ENCODE measurements around the gene RAB39B.
A peak's percentile ranks its signal among the peaks of the same experiment; 100 is the strongest.
"Not testable (repeated sequence)": the region's sequence is repeated elsewhere in the genome, so short reads cannot be mapped to it uniquely, and the experiment has no call there.

Gene RAB39B, protein sequence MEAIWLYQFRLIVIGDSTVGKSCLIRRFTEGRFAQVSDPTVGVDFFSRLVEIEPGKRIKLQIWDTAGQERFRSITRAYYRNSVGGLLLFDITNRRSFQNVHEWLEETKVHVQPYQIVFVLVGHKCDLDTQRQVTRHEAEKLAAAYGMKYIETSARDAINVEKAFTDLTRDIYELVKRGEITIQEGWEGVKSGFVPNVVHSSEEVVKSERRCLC

DNA sequence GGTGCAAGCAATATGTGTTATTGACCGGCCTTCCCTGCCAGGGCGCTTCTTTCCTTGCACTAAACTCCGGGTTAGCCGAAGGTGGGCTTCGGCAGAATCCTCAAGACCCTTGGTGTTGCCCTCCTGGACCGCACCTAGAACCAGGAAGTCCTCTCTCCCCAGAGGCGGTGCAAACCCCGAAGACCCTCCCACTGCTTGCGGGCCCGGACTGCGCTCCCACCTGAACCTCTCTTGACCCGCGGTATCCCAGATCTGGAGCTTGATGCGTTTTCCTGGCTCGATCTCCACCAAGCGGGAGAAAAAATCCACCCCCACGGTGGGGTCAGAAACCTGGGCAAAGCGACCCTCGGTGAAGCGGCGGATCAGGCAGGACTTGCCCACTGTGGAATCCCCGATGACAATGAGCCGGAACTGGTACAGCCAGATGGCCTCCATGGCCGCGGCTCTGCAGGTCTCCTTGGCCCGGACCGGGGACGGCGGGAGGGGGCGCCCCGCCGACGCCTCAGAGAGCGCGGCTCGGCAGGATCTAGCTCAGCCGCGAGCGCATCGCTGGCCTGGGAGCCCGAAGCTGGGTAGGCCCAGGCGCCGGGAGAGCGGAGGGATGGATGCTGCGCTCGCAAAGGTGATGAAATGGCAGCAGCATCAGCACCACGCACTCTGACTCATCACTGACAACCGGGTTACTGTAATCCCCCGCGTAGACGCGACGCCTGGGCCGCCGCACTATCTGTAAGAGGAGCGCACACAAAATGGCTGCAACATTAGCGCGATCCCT lies at the start of gene RAB39B:
Gene RAB39B (minus strand): TSS at position 638 of the 775 bp plus-strand sequence. CDS start 203 bp downstream, at position 435.
- DNase-seq, result peak; percentile 75

DNA sequence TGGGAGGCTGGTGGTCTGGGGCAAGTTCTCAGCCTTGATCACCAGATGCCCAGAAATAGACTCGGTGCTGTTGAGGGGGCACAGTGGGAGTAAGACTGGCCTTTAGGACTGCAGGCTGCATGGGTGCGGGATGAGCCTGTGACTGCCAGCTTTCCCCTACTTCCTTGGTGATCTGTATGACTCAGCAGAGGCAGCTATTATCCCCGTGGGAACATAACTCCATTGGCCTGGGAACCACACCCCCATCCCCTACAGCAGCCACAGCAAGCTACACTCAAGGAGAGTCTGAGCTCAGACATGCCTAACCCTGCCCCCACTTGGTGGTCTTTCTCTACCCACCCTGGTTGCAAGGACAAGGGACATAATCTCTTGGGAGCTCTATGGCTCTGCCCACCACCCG lies 49.5 kb upstream of the RAB39B start:
- no peak for DNase-seq

DNA sequence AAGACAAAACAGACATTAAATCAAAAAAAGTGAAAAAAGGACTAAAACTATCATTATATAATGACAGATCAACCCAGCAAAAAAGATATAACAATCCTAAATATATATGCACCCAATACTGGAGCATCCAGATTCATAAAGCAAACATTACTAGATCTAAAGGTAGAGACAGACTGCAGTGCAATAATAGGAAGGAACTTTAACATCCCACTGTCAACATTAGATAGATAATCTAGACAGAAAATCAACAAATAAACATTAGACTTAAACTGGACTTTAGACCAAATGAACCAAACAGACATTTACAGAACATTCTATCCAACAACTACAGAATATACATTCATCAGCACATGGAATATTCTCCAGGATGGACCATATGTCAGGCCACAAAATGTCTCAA lies 29.5 kb upstream of the RAB39B start:
- no peak for DNase-seq

DNA sequence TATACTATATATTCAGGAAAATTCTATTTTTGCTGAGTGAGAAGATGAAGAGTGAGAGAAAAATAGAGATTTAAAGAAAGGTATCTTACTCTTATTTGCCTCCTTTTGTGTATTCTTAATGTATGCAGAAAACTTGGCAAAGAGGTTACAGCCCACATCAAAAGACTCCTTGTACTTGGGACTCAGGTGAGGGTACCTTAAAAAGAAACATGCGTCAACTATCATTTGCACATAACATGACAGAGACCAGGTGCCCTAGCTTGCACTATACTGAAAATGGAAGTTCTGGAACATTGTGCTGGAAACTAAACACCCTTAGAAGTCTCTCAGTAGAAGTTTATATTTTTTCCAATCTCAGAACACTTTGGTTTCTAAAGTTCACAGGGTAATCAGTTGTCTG lies 15.6 kb upstream of the RAB39B start:
- DNase-seq, result no peak

DNA sequence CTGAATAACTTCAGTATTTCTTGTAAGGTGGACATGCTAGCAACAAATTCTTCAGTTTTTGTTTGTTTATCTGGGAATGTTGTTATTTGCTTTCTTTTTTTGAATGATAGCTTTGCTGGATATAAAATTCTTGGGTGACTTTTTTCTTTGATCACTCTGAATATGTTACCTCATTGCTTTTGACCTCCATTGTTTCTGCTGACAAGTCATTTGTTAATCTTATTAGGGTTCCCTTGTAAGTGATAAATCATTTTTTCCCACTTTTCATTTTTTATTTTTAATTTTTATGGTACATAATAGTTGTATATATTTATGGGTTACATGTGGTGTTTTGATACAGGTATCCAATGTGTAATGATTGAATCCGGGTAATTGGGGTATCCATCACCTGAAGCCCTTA lies 6.7 kb upstream of the RAB39B start:
- no peak for DNase-seq

DNA sequence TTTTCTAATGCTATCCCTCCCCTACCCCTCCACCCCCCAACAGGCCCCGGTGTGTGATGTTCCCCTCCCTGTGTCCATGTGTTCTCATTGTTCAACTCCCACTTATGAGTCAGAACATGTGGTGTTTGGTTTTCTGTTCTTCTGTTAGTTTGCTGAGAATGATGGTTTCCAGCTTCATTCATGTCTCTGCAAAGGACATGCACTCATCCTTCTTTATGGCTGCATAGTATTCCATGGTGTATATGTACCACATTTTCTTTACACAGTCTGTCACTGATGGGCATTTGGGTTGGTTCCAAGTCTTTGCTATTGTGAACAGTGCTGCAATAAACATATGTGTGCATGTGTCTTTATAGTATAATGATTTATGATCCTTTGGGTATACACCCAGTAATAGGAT lies 3.7 kb upstream of the RAB39B start:
- DNase-seq, result not testable (repeated sequence)

DNA sequence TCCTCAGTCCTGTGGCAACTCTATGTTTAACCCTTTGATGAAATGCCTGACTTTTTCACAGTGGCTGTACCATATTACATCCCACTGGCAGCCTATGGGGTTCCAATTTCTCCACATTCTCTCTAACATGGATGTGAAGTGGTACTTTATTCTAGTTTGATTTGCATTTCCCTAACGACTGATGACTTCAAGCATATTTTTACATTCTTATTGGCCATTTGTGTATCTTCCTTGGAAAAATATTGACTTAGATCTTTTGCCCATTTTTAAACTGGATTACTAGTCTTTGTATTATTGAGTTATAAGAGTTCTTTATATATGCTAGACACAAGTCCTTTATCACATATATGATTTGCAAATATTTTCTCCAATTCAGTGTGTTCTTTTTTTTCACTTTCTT lies 2.1 kb upstream of the RAB39B start:
- DNase-seq, result no peak

DNA sequence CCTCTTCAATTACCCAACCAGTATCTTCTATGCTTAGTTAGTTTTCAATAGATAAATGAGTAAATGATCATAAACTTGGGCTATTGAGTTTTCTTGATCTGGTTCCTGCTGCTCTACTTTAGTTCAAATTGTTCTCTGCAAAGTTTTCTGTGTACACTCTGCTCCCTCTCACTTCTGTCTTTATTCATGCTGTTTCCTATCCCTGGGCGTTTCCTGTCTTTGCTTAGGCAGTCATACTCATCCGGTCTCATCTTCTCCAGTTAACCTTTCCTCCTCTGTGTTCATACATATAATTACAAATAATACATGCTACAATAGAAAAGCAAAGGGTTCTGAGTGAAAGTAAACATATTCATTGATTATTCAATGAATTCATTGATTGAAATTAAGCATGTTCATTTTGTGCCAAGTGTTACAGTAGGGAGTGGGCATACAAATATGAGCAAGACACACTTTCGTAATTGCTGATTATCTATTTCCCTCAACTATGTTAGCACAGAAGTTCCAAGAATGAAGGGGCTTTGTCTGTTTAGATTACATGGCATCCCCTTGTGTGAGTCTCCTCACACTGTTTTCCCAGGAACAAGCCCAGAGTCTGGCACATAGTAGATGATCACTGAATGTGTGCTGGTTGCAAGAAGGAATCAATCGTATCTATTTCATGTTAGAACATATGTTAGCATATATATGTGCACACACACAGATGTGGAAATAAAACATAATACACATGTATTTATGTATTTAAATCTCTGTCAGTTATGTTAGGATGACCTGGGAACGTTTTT lies 1.1 kb downstream of the RAB39B start:
- peak; percentile 23 for DNase-seq

DNA sequence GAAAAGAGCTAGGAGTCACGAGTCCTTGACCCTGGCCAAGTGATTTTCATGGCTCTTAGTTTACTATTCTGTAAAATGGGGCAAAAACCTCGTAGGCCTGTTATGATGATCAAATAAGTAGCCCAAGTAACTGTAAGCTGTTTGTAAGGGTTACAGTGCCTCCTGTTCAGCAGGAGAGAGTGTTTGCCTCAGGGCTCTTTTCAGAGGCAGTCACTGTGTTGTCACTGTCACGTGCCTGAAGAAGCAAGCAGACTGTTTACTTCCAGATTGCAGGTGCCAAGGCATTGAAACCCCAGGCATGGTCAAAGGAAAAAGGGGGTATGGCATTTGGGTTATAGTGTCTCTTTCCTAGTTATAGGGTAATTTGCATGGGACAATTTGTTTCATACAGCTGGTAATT lies 4.5 kb downstream of the RAB39B start:
- no peak for DNase-seq

DNA sequence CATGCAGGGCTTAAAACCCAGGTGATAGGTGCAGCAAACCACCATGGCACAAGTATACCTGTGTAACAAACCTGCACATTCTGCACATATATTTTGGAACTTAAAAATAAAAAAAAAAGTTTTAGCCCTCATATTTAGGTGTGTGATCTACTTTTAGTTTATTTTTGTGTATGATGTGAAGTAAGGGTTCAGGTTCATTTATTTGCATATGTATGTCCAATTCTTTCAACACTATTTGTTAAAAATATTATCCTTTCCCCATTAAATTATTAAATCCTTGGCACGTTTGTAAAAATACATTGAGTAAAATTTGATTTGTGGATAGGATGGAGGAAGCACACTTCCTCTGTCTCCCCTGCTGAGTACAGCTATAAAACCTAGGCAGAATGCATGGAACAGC lies 12.9 kb downstream of the RAB39B start:
- no peak for DNase-seq

DNA sequence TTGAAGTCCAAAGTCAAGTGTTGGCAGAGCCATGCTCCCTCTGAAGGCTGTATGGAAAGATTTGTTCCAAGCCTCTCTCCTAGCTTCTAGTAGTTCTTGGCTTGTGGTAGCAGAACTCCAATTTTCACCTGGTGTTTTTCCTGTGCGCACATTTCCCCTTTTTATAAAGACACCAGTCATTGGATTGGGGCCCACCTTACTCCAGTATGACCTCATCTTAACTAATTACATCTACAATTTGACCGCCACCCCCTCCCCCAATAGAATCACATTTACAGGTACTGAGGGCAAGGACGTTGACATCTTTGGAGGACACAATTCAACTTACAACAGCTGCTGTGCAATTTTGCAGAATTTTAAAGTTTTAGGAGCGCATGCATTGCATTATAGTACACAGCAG lies 16.8 kb downstream of the RAB39B start:
- no peak for DNase-seq

DNA sequence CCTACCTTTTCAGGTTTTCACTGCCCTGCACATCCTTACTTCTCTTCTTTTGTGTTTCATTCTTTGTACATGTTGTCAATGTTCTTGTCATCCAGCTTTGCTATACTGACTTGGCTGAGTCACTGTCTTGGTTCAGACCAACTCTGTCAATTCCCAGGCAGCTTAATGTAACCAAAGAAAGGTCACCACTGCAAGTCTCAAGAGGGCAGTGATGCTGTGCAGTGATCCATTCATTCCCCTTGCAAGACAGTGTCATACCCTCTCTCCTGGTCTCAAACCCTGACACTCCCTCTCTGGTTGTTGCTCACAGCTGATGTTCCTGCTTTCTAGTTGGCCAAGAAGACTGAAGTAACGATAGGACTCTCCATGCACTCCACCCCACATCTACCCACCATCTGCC lies 17.5 kb downstream of the RAB39B start:
- DNase-seq, result no peak

DNA sequence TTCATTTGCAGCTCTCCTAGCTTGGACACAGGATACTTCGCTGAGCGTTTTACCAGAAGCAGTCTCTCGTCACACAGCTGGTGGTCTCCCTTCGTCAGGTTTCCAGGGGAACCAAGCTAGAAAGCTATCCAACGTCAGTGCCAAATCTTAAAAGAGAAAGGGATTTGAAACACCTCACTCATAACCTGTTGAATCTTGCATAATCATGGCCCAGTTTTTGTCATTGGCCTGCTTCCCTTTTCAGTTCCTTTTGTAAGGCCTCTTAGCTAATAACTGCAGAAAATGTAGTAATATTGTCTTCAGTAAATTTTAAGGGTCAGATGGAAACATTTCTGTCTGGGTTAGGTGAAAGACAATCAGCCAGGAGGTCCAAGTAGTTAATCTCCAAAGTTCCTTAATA lies 22.0 kb downstream of the RAB39B start:
- DNase-seq, result no peak

DNA sequence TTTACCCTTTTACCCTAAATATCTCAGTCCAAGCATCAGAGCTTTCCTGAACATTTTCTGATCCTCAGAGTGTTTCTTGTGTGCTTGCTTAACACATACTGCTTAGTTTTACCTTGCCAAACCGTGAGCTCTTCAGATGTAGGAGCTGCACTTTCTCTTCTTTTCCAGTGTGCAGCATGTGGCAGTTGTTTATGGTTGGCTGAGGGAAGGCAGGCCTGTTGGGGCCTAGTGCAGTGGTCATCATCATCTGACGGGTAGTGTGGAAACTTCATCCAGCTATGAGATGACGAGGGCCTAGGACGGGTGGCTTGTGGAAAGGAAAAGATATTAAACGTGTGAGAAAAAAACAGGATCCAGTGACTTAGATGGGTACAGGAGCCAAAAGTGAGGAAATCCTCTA lies 26.6 kb downstream of the RAB39B start:
- no peak for DNase-seq

DNA sequence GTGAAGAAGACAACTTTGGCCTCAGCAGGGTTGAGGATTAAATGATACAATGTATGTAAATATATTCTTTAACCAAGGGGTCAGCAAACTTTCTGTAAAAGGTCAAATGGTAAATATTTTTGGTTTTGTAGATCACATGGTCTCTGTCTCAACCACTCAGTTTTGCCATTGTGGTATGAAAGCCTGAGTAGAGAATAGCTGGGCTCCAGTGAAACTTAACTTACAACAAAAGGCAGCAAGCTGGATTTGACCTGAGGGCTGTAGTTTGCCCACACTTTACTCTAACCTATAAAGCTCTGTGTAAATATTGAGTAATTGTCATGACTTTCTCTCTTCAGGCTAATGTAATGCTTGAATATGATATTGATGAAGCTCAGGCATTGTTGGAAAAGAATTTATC lies 28.4 kb downstream of the RAB39B start:
- DNase-seq, result no peak

DNA sequence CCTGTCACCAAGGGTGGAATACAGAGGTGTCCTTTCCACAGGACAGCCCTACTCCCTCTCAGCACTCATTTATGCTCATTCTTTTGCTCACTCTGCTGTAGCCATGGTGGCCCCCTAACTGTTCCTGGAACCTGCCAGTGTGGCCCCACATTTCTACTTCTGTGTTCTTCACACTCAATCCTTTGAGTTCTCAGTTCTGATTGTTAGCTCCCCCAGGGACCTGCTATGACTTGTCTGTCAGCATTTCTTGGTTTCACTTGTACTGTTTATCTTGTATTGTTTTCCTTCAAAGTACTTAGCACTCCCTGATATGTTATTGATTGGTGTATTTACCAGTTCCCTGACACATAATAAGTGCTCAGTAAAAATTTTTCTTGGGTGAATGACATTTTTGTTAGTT lies 33.1 kb downstream of the RAB39B start:
- no peak for DNase-seq

DNA sequence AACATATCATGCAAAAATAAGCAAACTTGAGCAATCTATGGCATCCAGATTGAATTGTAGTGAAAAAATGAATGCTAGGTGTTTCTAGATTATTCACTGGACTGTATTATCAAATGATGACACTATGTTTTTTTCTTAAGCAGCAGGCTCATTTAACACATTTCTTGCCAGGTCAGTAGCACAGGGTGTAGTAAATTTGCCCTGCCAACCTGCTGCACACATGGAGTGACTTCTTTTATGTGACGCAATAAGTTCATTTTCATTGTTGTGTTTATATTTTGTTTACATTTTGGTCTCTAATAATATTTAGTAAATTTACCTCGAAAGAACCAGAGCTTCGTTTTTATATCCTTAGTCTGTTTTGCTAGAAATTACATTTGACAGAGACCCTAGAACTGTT lies 38.5 kb downstream of the RAB39B start:
- DNase-seq, result no peak

DNA sequence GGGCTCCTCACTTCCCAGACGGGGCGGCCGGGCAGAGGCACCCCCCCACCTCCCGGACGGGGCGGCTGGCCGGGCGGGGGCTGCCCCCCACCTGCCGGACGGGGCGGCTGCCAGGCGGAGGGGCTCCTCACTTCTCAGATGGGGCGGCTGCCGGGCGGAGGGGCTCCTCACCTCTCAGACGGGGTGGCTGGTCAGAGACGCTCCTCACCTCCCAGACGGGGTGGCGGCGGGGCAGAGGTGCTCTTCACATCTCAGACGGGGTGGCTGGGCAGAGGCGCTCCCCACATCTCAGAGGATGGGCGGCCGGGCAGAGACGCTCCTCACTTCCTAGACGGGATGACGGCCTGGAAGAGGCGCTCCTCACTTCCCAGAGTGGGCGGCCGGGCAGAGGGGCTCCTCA lies 40.5 kb downstream of the RAB39B start:
- DNase-seq, result not testable (repeated sequence)

DNA sequence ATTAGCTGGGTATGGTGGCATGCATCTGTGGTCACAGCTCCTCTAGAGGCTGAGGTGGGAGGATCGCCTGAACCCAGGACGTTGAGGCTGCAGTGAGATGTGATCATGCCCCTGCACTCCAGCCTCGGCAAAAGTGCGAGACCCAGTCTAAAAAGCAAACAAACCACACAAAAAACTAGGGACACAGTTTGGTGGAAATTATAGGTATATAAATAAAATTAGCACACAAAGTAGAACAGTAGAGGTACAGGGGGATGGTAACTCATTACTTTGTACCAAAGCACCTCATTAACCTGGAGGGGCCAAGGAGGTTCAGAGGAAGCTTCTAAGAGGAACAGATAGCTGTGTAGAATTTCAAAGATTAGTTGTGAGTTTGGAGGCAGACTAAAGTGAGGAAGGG lies 42.9 kb downstream of the RAB39B start:
- no peak for DNase-seq

DNA sequence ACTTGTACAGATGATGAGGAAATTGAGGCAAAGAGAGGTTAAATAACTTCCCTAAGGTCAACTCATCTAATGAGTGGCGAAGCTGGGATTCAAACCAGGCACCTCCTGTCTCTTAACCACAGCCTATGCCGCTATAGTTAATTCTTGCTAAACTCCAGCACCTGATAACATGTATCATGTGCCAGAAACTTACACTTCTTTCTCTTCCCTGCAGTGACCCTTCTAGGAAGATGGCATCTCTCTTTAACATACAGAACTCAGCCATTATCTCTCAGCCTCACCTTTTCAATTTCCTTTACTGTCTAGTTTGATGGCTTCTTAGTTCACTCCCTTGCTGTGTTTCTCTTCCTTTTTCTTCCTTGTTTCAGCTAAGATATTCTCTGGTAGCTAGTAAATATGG lies 45.5 kb downstream of the RAB39B start:
- peak; percentile 85 for DNase-seq

DNA sequence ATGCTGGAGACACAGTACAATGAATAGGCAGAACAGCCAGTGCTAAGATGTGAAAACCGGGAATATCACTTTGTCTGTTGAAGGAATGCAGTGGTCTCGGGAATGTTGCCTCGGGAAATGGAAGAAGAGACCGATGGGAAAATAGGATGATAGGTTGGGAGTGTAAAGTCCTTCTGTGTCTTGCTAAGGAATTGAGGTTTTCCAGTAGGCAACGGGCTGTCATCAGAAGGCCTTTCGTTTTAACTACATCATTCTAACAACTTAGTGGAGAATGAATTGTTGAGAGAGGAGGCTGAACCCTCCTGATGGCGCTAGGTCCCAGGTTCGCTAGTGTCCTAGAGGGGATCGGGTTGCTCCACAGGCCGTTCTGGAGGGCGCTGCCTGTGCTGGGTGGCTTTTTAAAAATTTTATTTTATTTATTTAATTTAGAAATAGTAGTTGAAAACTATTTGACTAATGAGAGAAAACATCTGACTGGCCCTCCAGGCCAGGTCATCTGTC lies 47.3 kb downstream of the RAB39B start:
- peak; percentile 28 for DNase-seq

DNA sequence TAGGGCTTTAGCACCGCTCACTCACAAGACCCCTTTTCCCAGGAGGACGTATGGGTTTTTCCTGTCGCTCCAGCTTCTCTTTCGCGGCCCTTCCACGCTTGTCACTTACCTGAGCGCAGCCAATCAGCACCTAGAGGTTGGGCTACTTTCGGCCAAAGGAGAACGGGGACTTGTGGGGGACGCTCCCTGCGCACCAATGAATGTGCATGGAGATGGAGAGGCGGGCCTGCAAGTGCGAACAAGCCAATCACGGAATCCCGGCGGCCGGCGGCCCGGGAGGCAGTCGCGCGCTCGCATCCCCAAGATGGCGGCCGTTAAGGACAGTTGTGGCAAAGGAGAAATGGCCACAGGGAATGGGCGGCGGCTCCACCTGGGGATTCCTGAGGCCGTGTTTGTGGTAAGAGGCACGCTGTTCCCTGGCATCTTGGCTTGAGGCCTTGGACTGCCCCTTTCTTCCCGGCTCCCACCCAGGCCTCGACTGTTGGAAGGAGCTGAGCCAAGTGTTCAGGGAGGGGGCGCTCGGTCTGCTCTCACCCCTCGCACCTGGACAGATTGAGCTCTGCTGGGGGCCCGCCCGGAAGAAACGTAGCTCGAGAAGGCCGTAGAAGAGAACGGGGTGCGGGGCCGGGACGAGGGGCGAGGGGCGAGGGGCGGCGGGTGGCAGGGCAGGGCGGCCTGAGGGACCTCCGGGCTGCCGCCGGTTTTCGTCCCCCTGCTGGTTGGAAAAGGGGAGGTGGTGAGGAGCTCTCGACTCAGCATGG lies 47.9 kb downstream of the RAB39B start, which contains the start of gene VBP1:
Gene VBP1 (plus strand): TSS at position 282 of the 761 bp plus-strand sequence. CDS start 23 bp downstream, at position 305.
- peak; percentile 96 for DNase-seq
